GM18907 (cell line): ENCODE data around the gene IL17RE.
"Not testable (repeated sequence)": the region's sequence is repeated elsewhere in the genome, so short reads cannot be mapped to it uniquely, and the experiment has no call there.

ENCODE experiments used
- ATAC-seq: cut with Tn5 transposase; IDR thresholded peaks from one replicate; pipeline ENCODE4 v1.9.1; 2021; ENCODE audit warnings: mild to moderate bottlenecking, moderate library complexity; ENCODE audit not compliant: unreplicated experiment

The IL17RE gene

GRCh38 chr3:9932843-9933560 is 30.4 kb downstream of the IL17RE start:
- ATAC-seq, result peak; percentile 74

DNA sequence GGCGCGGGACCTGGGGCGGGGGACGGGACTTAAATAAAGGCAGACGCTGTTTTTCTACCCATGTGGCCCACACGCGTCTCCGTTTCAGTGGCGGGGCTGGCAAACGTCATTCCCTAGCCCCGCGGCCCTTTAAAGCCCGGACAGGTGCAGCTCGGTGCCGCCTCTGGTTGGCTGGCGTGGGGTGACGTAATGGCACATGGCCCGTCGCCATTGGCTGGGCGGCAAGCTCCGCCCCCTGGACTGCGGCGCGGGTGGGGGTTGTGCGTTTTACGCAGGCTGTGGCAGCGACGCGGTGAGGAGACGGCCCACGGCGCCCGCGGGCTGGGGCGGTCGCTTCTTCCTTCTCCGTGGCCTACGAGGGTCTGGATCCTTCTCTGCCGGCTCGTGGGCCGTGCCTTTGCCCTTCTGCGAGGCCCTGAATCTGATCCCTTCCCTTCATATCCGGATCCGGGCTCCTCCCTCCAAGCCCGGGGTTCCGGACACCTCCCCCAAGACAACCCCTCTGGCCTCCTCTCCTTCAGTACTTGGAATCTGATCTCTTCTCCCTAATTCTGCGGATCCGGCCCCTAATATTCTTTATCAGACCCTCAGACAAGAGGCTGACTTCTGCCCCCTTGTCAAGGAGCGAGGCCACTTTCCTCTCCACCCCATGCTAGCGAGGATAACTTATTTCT is 31.1 kb downstream of the IL17RE start, which contains the start of gene CRELD1:
CRELD1 (plus strand) TSS at position 274 of the 674 bp plus-strand sequence. CDS start 605 bp downstream, outside the sequence.
- peak; percentile 86 for ATAC-seq

DNA sequence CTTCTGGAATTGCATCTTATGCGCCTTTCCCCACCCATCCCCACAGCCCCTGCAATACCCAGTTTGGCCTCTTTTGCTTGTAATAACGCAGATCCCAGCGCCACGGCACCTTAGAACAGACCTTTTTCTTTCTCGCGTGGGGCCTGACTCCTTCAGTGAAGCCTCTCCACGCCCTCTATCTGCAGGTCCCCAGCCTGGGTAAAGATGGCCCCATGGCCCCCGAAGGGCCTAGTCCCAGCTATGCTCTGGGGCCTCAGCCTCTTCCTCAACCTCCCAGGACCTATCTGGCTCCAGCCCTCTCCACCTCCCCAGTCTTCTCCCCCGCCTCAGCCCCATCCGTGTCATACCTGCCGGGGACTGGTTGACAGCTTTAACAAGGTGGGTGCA is 31.6 kb downstream of the IL17RE start:
- no peak for ATAC-seq

DNA sequence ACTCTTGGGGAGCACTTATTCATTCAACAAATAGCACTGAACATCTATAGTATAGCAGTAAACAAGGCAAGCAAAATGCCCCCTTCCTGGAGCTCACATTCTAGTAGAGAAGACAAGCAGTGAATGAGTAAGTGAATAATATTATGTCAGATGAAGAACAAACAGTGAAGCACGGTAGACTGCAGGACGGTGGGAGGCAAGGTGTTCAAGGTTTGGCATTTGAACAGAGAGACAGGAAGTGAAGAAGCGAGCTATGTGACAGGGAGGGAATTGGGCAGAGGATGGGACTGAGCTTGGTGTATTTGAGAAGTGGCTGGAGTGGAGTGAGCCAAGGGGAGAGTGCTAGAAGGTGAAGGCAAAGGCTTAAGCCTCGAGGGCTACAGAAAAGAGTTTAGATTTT is 32.3 kb downstream of the IL17RE start:
- no peak for ATAC-seq

DNA sequence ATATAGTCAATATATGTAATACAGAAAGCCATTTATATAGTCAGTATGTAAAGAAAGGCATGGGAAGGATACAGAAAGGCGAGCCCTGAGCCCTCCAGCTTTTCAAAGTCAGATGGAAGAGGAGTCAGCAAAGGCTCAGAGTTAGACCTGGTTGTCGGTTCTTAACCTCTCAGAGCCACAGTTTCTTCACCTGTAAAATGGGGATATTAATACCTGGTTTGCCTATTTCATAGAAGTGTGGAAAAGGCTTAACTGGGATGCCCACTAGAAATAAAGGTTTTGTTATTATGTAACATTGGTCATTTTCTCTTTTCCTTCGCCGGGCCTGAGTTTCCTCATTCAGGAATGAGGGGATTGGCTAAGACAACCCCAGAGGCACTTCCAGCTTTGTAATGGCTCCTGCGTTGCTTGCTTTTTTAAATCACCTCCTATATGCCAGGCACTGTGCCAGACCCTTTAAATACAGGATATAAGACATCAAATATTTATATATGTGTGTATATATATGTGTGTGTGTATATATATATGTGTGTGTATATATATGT is 33.4 kb downstream of the IL17RE start:
- ATAC-seq, result no peak

GRCh38 chr3:9937486-9938238 is 35.0 kb downstream of the IL17RE start:
- ATAC-seq, result no peak

DNA sequence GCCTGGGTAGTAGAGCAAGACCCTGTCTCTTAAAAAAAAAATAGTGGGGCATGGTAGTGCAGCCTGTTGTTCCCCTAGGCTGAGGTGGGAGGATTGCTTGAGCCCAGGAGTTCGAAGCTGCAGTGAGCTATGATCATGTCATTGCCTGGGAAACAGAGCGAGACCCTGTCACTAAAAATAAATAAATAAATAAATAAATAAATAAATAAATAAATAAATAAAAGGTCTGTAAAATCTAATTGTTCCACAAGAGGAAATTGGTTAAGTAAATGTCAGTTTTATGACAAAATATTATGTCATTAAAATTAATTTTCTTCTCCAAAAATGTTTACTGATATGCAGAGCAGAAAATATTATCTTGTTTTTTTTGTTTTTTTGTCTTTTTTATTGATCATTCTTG is 36.3 kb downstream of the IL17RE start:
- ATAC-seq, result no peak

DNA sequence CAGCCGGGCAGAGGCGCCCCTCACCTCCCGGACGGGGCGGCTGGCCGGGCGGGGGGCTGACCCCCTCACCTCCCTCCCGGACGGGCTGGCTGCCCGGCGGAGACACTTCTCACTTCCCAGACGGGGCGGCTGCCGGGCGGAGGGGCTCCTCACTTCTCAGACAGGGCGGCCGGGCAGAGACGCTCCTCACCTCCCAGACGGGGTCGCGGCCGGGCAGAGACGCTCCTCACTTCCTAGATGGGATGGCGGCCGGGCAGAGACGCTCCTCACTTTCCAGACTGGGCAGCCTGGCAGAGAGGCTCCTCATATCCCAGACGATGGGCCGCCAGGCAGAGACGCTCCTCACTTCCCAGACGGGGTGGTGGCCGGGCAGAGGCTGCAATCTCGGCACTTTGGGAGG is 37.3 kb downstream of the IL17RE start:
- ATAC-seq, result not testable (repeated sequence)

GRCh38 chr3:9940746-9941145 is 38.1 kb downstream of the IL17RE start:
- no peak for ATAC-seq

- no peak for ATAC-seq
These were observed 39.5 kb downstream of the IL17RE start for GRCh38 chr3:9942164-9942563.

GRCh38 chr3:9942934-9943690 is 40.5 kb downstream of the IL17RE start:
- no peak for ATAC-seq

GRCh38 chr3:9944271-9944670 is 41.6 kb downstream of the IL17RE start:
- ATAC-seq, result no peak

GRCh38 chr3:9945358-9945757 is 42.7 kb downstream of the IL17RE start:
- no peak for ATAC-seq

GRCh38 chr3:9946112-9947024 is 43.7 kb downstream of the IL17RE start:
- no peak for ATAC-seq

DNA sequence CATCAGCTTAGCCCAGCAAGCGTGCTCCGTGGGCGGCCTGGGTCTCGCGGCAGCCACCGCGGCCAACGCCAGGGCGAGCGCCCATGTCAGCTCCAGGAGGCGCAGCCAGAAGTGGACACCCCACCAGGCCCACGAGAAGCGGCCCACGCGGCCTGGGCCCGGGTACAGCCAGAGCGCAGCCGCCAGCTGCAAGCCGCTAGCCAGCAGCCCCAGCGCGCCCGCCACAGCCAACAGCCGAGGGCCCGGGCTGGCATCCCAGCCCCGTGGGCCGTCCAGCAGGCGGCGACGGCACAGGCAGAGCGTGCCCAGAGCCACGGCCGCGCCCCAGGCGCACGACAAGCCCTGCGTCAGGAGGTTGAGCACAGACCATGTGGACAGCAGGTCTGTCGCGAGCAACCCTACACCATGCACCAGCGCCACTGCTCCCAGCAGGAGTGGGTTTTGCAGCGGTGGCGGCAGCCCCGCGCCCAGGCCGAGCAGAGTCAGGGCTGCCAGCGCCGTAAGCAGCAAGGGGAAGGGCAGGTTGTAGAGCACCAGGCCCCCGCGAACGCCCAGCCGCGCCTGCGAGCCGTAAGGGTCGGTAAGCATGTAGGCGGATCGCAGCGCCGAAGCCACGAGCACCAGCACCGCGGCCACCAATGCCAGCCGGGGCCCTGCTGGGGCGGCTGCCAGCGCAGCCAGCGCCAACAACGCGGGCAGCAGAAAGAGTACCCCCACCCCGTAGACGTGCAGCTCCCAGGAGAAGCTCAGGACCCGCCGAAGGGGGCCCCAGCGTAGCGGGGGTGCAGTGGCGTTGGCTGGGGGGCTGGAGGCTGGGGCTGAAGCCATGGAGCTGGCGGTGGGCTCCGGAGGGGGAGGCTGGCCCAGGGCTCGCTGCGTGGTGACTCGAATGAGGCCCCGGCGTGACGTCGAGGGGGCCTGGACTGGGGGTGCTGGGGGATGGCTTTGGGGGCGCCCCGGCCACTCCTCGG is 44.7 kb downstream of the IL17RE start:
- ATAC-seq, result no peak

DNA sequence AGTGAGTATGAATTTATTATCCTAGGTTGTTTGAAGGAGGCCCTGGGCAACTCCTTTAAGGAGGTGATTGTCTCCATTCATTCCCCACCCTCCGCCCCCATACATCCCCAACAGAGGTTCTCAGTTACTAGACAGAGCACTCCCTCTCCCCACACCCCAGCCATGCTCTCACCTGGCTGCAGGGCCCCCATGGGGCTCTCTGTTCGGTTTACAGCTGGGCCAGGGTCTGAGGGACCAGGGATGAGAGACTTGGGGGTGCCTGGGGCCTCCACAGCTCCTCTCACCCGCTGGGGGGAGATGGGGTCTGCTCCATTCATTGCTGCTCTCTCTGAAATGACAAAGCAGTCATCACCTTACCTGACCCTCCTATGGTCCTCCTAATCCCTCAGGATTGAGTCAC is 45.9 kb downstream of the IL17RE start:
- ATAC-seq, result no peak

DNA sequence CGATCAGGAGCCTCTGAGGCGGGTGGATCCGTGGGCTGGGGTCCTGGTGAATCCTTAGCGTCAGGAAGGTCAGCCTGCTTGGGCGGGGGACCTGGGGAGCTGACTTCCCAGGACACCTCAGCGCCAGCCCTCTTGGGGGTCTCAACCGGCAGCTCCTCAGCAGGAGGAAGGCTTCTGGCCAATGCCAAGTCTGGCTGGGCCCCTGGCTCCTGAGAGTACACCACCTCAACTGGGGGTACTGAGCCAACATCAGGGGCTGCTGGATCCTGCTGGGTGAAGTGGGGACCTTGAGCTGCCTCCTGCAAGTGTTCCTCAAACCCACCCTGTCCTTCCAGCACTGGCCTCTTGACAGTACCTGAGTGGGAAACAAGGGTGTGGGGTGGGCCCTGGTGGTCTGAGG is 46.5 kb downstream of the IL17RE start:
- ATAC-seq, result no peak

DNA sequence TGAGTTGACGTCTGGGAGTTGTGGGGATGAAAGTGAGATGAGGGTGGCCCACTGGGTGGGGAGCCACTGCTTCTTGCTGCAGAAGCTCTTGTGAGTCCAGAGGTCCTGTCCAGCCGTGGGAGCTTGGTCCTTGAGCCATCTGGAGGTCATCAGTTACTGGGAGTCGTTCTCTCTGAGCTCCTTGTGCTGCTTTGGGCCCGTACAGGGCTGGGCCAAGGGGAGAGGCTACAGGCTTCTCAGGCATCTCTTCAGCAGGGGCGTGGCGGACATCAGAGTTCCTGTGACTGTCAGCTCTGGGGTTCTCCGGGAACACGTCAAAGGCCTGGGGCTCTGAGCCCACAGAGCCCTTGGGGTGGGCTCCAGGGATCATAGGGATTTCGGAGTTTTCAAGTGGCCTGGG is 47.0 kb downstream of the IL17RE start:
- ATAC-seq, result no peak

DNA sequence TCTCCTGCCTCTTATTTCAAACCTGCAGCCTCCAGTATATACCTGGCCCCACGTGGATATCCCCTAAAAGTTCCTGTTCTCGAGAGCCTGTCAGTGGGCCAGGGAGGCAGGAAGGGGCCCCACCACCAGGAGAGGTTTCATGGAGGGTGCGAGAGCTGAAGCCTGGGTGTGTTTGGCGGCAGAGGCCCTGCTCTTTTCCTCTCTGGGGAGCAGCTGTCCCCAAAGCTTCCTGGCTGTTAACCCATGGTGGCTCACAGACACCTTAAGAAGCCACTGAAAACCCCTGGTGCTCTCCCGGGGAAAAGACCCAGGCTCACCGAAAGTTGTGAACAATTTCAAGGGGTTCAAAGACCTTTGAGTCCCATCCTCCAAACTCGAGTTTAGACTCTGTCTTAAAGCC is 48.5 kb downstream of the IL17RE start:
- peak; percentile 38 for ATAC-seq
